Fibroblast of peridontal ligament (primary cell): ENCODE data around the gene DFFB.
"Not testable (repeated sequence)": the region's sequence is repeated elsewhere in the genome, so short reads cannot be mapped to it uniquely, and the experiment has no call there.

ENCODE experiments used
- DNase-seq: peaks from one replicate; pipeline ENCODE4 v3.0.0-alpha.2; 2010; ENCODE audit errors: extremely low read depth

DFFB gene

DNA sequence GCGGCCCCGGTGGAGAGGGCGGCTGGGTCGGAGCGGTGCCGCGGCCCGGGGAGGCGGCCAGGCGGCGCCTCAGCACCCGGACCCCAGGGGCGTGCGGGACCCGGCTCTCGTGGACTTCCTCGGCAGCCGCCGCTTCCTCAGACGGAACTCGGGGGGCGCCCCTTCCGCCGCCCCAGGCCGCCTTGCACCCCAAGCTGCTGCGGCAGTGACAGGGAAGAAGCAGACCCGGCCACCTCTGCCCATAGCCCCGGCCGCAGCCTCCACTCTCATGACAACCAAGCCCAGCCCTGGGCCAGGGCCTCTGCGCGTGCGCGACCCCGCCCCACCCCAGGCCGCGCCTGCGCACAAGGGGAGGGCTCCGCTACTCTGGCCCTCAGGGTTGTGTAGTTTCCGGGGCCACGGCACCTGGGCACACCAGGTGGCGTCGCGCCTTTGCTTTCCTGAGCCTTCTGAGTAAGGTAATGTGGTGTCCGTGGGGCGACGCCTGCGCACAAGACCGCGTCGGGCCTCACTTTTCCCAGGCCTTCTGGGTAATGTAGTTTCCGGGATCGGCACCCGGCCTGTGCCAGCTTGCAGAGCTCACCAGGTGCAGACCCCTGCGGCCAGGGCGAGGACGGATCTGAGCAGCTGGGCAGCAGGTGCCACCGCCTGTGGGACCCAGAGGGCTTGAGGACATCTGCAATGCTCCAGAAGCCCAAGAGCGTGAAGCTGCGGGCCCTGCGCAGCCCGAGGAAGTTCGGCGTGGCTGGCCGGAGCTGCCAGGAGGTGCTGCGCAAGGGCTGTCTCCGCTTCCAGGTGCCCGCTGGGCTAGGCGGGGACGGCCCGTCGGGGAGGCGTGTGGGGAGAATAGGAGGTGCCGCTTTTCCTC lies at the start of gene DFFB, which contains the start of gene CEP104:
Gene DFFB (plus strand): TSS at position 554 of the 868 bp plus-strand sequence. CDS start 128 bp downstream, at position 682.
Gene CEP104 (minus strand): TSS at position 289 of the 868 bp plus-strand sequence. CDS start 4,804 bp downstream, outside the sequence.
- peak; percentile 63 for DNase-seq

DNA sequence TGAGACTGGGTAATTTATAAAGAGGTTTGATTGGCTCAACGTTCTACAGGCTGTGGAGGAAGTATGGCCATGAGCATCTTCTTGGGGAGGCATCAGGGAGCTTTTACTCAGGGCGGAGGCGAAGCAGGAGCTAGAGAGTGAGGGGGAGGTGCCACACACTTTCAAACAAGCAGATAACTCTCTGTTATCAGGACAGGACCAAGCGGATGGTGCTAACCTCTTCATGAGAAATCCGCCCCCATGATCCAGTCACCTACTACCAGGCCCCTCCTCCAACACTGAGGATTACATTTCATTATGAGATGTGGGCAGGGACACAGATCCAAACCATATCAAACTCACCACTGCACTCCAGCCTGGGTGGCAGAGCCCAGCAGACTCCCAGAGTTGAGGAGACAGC lies 49.5 kb upstream of the DFFB start:
- no peak for DNase-seq

GRCh38 chr1:3809680-3810079 lies 47.6 kb upstream of the DFFB start:
- DNase-seq, result no peak

- DNase-seq, result not testable (repeated sequence)
Observed at GRCh38 chr1:3810149-3810761, 47.0 kb upstream of the DFFB start.

GRCh38 chr1:3811595-3811911 lies 45.7 kb upstream of the DFFB start:
- no peak for DNase-seq

- no peak for DNase-seq
Observed at GRCh38 chr1:3814065-3814464, 43.2 kb upstream of the DFFB start.

GRCh38 chr1:3814771-3815561 lies 42.3 kb upstream of the DFFB start:
- DNase-seq, result no peak

- no peak for DNase-seq
Observed at GRCh38 chr1:3816331-3817137, 40.7 kb upstream of the DFFB start.

- no peak for DNase-seq
Observed at GRCh38 chr1:3817138-3817740, 40.0 kb upstream of the DFFB start.

DNA sequence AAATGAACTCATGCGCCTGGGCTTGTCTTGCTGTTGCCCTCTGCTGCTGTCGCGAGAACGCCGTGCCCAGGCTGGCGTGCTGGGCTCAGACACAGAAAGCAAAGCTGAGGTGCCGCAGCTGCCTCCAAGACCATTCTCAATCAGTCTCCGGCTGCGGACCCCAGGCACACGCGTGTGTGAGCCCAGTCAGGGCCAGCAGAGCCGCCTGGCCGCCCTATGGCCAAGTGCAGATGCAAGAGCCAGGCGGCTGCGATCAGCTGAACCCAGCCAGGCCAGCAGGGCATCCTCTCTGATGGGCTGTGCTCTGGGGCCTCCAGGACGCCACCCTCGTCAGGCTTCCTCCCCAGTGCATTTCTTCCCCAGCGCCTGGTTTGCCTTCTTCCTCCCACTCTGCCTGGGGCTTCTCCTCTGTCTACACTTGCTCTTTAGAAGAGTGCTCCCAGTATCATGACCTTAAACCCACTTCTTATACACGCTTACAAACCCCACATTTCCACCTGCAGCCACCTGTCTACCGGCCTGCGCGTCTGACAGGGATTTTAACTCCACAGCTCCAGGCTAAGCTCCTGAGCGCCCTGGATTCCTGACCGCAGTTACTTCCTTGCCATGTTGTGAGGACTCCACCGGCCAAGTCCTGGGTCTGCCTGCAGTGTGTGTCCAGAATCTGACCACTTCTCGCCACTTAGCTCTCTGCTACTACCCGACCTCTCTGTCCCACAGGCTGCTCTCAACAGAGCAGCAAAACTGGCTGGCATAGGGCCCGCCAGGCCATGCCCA lies 39.3 kb upstream of the DFFB start:
- DNase-seq, result no peak

DNA sequence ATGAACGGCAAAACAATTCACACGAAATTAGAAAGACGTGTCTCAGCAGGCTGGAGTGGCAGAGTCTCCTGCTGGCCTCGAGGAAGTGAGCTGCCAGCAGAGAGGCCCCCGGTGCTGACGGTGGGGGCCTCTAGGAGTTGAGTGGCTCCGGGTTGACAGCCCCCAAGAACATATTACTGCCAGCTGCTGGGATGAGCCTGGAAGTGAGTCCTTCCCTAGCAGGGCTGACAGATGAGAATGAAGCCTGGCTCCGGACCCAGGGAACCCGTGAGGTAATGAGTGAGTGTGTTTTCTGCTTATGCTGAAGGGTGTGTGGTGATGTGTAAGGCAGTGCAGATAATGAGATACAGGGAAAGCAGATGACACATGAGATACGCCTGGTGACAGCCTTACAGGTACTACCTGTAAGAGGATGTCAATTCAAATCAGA lies 37.5 kb upstream of the DFFB start:
- DNase-seq, result no peak

DNA sequence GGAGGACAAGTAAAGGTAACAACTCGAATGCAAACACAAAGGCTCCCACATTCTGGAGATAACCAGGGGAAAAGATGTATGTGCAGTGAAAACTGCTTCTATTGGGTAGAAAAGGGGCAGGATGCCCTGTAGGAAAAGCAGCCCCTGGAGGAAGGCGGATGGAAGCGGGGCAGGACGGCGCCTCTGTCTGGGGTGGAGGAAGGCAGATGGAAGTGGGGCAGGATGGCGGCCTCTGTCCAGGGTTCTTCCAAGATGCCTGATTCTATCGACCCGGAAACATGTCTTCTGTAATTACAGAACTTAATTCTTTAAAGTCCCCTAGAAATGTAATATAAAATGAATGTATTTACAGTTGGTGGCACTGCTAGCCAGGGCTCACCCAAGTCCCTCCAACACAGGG lies 37.0 kb upstream of the DFFB start:
- DNase-seq, result no peak

DNA sequence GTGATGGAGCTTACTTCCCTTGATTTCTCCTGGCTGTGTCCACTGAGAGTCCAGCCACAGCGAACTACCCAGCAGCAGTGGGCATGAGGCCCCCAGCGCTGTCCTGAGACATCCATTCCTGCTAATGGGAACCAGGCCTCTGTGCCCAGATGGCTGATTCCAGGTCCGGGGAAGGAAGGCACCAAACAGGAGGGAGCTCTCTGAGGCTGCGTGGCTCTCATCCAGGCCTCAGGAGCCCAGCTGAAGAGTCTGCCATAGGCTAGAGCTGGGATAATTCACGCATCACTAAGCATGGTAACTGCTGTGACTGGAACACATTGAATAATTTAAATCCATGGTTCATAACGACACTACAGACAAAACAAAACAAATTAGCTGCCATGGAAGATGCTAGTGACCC lies 36.3 kb upstream of the DFFB start:
- no peak for DNase-seq

GRCh38 chr1:3821447-3821846 lies 35.8 kb upstream of the DFFB start:
- no peak for DNase-seq

- DNase-seq, result no peak
Observed at GRCh38 chr1:3821908-3822307, 35.4 kb upstream of the DFFB start.

GRCh38 chr1:3822421-3822820 lies 34.9 kb upstream of the DFFB start:
- DNase-seq, result no peak

- no peak for DNase-seq
Observed at GRCh38 chr1:3824650-3825049, 32.6 kb upstream of the DFFB start.

DNA sequence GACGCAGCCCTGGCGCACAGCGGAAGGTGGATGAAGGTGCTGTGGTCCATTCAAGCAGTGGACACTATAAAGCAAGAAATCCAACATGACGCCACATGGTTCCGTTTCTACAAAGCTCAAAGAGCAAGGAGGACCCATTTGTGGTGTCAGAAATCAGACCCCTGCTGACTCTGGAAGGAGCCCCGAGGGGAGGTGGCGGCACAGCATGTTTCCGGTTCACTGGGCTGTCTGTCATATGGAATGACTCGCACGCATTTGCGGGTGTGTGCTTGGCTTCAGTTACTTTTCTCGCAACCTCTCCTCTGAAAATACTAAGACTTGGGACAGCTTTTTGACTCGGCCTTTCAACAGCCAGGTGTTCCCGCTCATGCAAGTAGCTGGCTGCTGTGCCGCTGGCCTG lies 31.9 kb upstream of the DFFB start:
- no peak for DNase-seq

GRCh38 chr1:3827813-3828307 lies 29.4 kb upstream of the DFFB start:
- DNase-seq, result no peak

GRCh38 chr1:3828391-3828790 lies 28.9 kb upstream of the DFFB start:
- DNase-seq, result no peak
